ENCODE results near the gene ZDHHC20.

Gene ZDHHC20

GRCh38 chr13:21427741-21428140 is 31.4 kb downstream of the ZDHHC20 start (continued):
- TF ChIP-seq, protein P1, sequence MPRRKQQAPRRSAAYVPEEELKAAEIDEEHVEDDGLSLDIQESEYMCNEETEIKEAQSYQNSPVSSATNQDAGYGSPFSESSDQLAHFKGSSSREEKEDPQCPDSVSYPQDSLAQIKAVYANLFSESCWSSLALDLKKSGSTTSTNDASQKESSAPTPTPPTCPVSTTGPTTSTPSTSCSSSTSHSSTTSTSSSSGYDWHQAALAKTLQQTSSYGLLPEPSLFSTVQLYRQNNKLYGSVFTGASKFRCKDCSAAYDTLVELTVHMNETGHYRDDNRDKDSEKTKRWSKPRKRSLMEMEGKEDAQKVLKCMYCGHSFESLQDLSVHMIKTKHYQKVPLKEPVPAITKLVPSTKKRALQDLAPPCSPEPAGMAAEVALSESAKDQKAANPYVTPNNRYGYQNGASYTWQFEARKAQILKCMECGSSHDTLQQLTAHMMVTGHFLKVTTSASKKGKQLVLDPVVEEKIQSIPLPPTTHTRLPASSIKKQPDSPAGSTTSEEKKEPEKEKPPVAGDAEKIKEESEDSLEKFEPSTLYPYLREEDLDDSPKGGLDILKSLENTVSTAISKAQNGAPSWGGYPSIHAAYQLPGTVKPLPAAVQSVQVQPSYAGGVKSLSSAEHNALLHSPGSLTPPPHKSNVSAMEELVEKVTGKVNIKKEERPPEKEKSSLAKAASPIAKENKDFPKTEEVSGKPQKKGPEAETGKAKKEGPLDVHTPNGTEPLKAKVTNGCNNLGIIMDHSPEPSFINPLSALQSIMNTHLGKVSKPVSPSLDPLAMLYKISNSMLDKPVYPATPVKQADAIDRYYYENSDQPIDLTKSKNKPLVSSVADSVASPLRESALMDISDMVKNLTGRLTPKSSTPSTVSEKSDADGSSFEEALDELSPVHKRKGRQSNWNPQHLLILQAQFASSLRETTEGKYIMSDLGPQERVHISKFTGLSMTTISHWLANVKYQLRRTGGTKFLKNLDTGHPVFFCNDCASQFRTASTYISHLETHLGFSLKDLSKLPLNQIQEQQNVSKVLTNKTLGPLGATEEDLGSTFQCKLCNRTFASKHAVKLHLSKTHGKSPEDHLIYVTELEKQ (tag by site-specific recombination; IDR thresholded peaks at IDR 0.05; ENCODE audit: borderline replicate concordance), result no peak
- TF ChIP-seq GFI1B (tag by site-specific recombination; IDR thresholded peaks at IDR 0.05), result no peak
- TF ChIP-seq ZFP69B (tag by site-specific recombination; IDR thresholded peaks at IDR 0.05), result no peak
- TF ChIP-seq ZNF707 (tag by site-specific recombination; IDR thresholded peaks at IDR 0.05), result no peak
- no peak for TF ChIP-seq ZNF623 (tag by site-specific recombination; IDR thresholded peaks at IDR 0.05)
- no peak for TF ChIP-seq ZBTB11 (tag by site-specific recombination; conservative IDR thresholded peaks at IDR 0.05; ENCODE audit: low read depth)
- no peak for TF ChIP-seq ZNF677 (tag by site-specific recombination; IDR thresholded peaks at IDR 0.05)
- TF ChIP-seq ZNF555 (tag by site-specific recombination; conservative IDR thresholded peaks at IDR 0.05), result no peak
- TF ChIP-seq ZNF571 (tag by site-specific recombination; IDR thresholded peaks at IDR 0.05), result no peak

- POLR2A ChIA-PET, result interaction anchor here (0.6 kb wide), 1 partner anchor 17 kb away, joined by 5 read pairs; no protein-coding TSS in a partner anchor
Measured at GRCh38 chr13:21426238-21426637, 32.9 kb downstream of the ZDHHC20 start.

More at GRCh38 chr13:21426238-21426637, 32.9 kb downstream of the ZDHHC20 start:
- Histone ChIP-seq H3K36me3 (ENCODE audit: control insufficient read depth in 2 of 2, insufficient read depth in 1 of 2, low read length in 2 of 2) (no peaks in the 10 kb centered on the region), H3K4me3 (ENCODE audit: low read depth, low read length) (no peak overlapping the region), H3K4me1 (ENCODE audit: control insufficient read depth, insufficient read depth, low read length) (no peaks in the 10 kb centered on the region), H3K9me3 (ENCODE audit: control insufficient read depth, insufficient read depth, low read depth, low read length) (no peaks in the 10 kb centered on the region), H3K27ac (ENCODE audit: extremely low read depth, low read depth, low read length) (no peak overlapping the region)
- CTCF ChIA-PET, result no interaction called here
- TF ChIP-seq ZNF596 (tag by site-specific recombination; IDR thresholded peaks at IDR 0.05), result no peak
- no peak for TF ChIP-seq ZNF571 (tag by site-specific recombination; IDR thresholded peaks at IDR 0.05)
- TF ChIP-seq SALL2 (tag by site-specific recombination; IDR thresholded peaks at IDR 0.05; ENCODE audit: borderline replicate concordance), result no peak
- no peak for TF ChIP-seq ZNF223 (tag by site-specific recombination; IDR thresholded peaks at IDR 0.05)
- TF ChIP-seq ZNF138 (tag by site-specific recombination; IDR thresholded peaks at IDR 0.05; ENCODE audit: borderline replicate concordance), result no peak
- no peak for TF ChIP-seq ZNF146 (tag by site-specific recombination; IDR thresholded peaks at IDR 0.05)
- TF ChIP-seq ZNF791 (tag by site-specific recombination; IDR thresholded peaks at IDR 0.05), result no peak
- no peak for TF ChIP-seq ZSCAN4 (tag by site-specific recombination; IDR thresholded peaks at IDR 0.05)
- TF ChIP-seq ZNF202 (tag by site-specific recombination; IDR thresholded peaks at IDR 0.05; ENCODE audit: borderline replicate concordance), result no peak
- TF ChIP-seq ZNF114 (tag by site-specific recombination; IDR thresholded peaks at IDR 0.05), result no peak
- no peak for TF ChIP-seq BCL11A (tag by site-specific recombination; IDR thresholded peaks at IDR 0.05; ENCODE audit: low read depth)
- no peak for TF ChIP-seq KLF17 (tag by site-specific recombination; IDR thresholded peaks at IDR 0.05)
- TF ChIP-seq BCL6B (tag by site-specific recombination; IDR thresholded peaks at IDR 0.05), result no peak
- TF ChIP-seq ZNF658 (tag by site-specific recombination; IDR thresholded peaks at IDR 0.05), result no peak
- TF ChIP-seq ZNF549 (tag by site-specific recombination; IDR thresholded peaks at IDR 0.05), result no peak

All from HEK293 (cell line).